Heart right ventricle (tissue), 16 donors: Measurements from ENCODE around the gene XPOT. TPM values are rescaled to one million over a fixed set of nuclear protein-coding genes. Genes with fewer than 3 reads are reported as not detected.

Experiments
- ATAC-seq, 8 donors: fragments of 200-7000 bp; cut with Tn5 transposase; one replicate each; pipeline ENCODE4 v1.9.1; 2020; ENCODE audit warnings: mild to moderate bottlenecking in 8 of 8, moderate library complexity in 8 of 8, moderate number of reproducible peaks in 1 of 8
- DNase-seq, 2 donors: peaks; one replicate each; pipeline ENCODE4 v3.0.0-alpha.2; 2020
- H3K27ac ChIP-seq, 10 donors: fragments of 200-600 bp; sonication (generic) in 2 of 10; one replicate each; pipeline versions ENCODE4 v1.5.0 to v1.8.0; 2020 to 2022; ENCODE audit warnings: mild to moderate bottlenecking in 3 of 10
- H3K27me3 ChIP-seq, 7 donors: fragments of 200-600 bp; one replicate each; pipeline ENCODE4 v1.8.0; 2021 to 2022; ENCODE audit warnings: mild to moderate bottlenecking in 2 of 7
- H3K36me3 ChIP-seq, 9 donors: fragments of 200-600 bp; sonication (generic) in 1 of 9; one replicate each; pipeline versions ENCODE4 v1.5.0 to v1.8.0; 2020 to 2022; ENCODE audit warnings: mild to moderate bottlenecking in 2 of 9
- H3K4me1 ChIP-seq, 9 donors: fragments of 200-600 bp; sonication (generic) in 1 of 9; one replicate each; pipeline versions ENCODE4 v1.5.0 to v1.8.0; 2020 to 2022; ENCODE audit warnings: mild to moderate bottlenecking in 4 of 9
- H3K4me3 ChIP-seq, 10 donors: fragments of 200-600 bp; sonication (generic) in 2 of 10; one replicate each; pipeline versions ENCODE4 v1.5.0 to v1.8.0; 2020 to 2022; ENCODE audit warnings: mild to moderate bottlenecking in 7 of 10, moderate library complexity in 2 of 10
- H3K9me3 ChIP-seq, 11 donors: fragments of 200-600 bp in 10 of 11; sonication (generic) in 2 of 11; one replicate each; pipeline versions ENCODE4 v1.5.0 to v1.8.0; 2013 to 2022; ENCODE audit warnings: mild to moderate bottlenecking in 2 of 11, control low read depth in 1 of 11, moderate library complexity in 1 of 11
- WGBS, 2 donors: extraction: QIAGEN DNeasy Blood & Tissue Kit; methylation state at CpG; one replicate each; pipeline ENCODE4 v1.1.7; 2013; ENCODE audit warnings: inconsistent platforms in 1 of 2; 5-methylcytosine and 5-hydroxymethylcytosine counted together
- intact Hi-C, 10 donors: fragments of 100-400 bp; cut with DNase I; formaldehyde crosslinking; loops; one replicate each; pipeline versions ENCODE4 v1.11.1 to v1.14.2; 2022
- polyA plus RNA-seq, 2 donors: library from polyadenylated mRNA; stranded (reverse); fragments of 200-250 nt; gene quantifications; one replicate each; pipeline ENCODE4 v1.2.3, GENCODE V29; 2013
- total RNA-seq, 10 donors: library from RNA; stranded (reverse); fragmentation: NEBNext Ultra II Directional in 3 of 10; extraction: Animal tissue kit (Norgen Biotek cat#: 25700) in 3 of 10; gene quantifications; one replicate each; pipeline versions ENCODE4 v1.2.1 to v1.2.4, GENCODE V29; 2021 to 2023
- TF ChIP-seq, protein P1 (sequence below), 9 donors: fragments of 200-600 bp; sonication (generic) in 2 of 9; IDR thresholded peaks; one replicate each; pipeline versions ENCODE4 v1.5.0 to v1.8.0; 2021 to 2022; ENCODE audit warnings: antibody characterized with exemption in 9 of 9, mild to moderate bottlenecking in 5 of 9, moderate library complexity in 1 of 9
- donor health status: Arrhythmogenic right ventricular cardiomyopathy.
- donor health status: ischemic (EF 13 %, LVEDD 7.1; RV severe dilation, severe dysfunction).
- donor health status: healthy with polysubstance abuse.
- donor health status: DM: no; HTN: yes; CAD: no.
- donor health status: DM: no; HTN: no; CAD: no.
- donor health status: ischemic (EF 25% LVEDD 6.9; RV normal size, moderate dysfunction).
- donor health status: ischemic (EF 25% LVEDD 5.7; RV mildly dilated, moderate dysfunction).
- donor health status: healthy.
- donor health status: DM: yes; HTN: yes; CAD: no.
- donor health status: Ischemic cardiomyopathy.
- donor health status: ischemic (EF 35%, LVEDD 5.7; RV mildly dilated, moderate dysfunction).
- donor health status: nonischemic (EF 11% LVEDD 7.7; RV severe dilation, severe dysfunction).
- donor health status: DM: yes; HTN: yes; CAD: no.
- donor health status: PGD.
- donor health status: ischemic (EF 29% LVEDD 5.4; RV normal size, mild dysfunction).
- donor health status: nonischemic (EF 23%, LVEDD 6.1; RV moderate dilation, normal function).

Gene XPOT
- total and polyA plus RNA-seq, 12 donors = 8.6 to 31.6 (median 19.1) TPM

DNA sequence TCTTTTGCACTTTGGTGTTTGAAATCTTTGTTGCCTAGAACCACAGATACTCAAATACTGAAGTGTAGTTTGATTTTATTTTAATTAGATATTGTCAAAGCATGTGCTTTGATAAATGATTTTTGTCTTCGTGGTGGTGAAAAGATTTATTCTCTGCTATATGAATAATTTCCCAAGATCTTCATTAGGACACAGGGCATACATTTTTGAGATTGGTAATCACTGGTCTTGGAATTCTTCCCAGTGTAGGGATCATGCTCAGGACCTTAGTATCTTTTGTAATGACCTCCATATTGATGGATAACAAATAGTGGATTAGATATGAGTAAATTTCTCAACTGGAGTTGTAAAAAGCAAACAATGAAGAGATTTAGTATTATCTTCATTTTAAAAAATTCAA, 76.0 kb downstream of the XPOT start:
- DNase-seq = no peak
- WGBS, 2 donors = 85 to 90% methylated on average over 1 of the region's 1 CpG
- Histone ChIP-seq H3K27me3 (no peaks in the 10 kb centered on the region), H3K9me3 (peaks cover 0 to 20% (median 14%) of the 10 kb centered on the region in 11 donors), H3K27ac (no peak overlapping the region), H3K4me1 (no peaks in the 10 kb centered on the region), H3K4me3 (no peak overlapping the region), H3K36me3 (peaks cover 0 to 100% (median 35%) of the 10 kb centered on the region in 9 donors)
- TF ChIP-seq, protein P1, sequence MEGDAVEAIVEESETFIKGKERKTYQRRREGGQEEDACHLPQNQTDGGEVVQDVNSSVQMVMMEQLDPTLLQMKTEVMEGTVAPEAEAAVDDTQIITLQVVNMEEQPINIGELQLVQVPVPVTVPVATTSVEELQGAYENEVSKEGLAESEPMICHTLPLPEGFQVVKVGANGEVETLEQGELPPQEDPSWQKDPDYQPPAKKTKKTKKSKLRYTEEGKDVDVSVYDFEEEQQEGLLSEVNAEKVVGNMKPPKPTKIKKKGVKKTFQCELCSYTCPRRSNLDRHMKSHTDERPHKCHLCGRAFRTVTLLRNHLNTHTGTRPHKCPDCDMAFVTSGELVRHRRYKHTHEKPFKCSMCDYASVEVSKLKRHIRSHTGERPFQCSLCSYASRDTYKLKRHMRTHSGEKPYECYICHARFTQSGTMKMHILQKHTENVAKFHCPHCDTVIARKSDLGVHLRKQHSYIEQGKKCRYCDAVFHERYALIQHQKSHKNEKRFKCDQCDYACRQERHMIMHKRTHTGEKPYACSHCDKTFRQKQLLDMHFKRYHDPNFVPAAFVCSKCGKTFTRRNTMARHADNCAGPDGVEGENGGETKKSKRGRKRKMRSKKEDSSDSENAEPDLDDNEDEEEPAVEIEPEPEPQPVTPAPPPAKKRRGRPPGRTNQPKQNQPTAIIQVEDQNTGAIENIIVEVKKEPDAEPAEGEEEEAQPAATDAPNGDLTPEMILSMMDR (IDR thresholded peaks at IDR 0.05) = no peak
- intact Hi-C loops = loop anchor here in 1 of 10 donors (10.0 kb wide), 1 partner anchor 45 kb away; no protein-coding TSS in a partner anchor
- no peak for ATAC-seq

DNA sequence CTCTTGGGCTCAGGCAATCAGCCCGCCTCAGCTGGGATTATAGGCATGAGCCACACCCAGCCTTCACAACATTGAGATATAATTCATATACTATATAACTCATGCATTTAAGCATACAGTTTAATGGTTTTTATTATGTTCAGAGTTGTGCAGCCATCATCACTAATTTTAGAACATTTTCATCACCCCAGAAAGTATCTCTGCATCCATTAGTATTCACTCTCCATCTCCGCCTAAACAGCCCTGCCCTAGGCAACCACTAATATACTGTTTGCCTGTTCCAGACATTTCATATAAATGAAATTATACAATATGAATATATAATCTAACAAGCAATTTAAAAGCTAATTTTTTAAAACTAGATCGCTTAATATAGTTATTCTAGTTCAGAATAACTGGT, 82.5 kb downstream of the XPOT start:
- 95 to 97% methylated on average over 3 of the region's 3 CpGs for WGBS, 2 donors
- H3K4me1 ChIP-seq = peaks cover 0 to 4% (median 0%) of the 10 kb centered on the region in 9 donors
- H3K9me3 ChIP-seq = no peaks in the 10 kb centered on the region
- peaks cover 0 to 100% (median 66%) of the 10 kb centered on the region in 9 donors for H3K36me3 ChIP-seq
- no peak overlapping the region for H3K4me3 ChIP-seq
- TF ChIP-seq, protein P1 (IDR thresholded peaks at IDR 0.05) = no peak
- intact Hi-C loops = loop anchor here in 2 of 10 donors (5.0 to 10.0 kb wide), 2 partner anchors 52 to 64 kb away; no protein-coding TSS in a partner anchor
- DNase-seq (no peak), ATAC-seq (no peak)
- H3K27ac ChIP-seq = no peak overlapping the region
- no peaks in the 10 kb centered on the region for H3K27me3 ChIP-seq

DNA sequence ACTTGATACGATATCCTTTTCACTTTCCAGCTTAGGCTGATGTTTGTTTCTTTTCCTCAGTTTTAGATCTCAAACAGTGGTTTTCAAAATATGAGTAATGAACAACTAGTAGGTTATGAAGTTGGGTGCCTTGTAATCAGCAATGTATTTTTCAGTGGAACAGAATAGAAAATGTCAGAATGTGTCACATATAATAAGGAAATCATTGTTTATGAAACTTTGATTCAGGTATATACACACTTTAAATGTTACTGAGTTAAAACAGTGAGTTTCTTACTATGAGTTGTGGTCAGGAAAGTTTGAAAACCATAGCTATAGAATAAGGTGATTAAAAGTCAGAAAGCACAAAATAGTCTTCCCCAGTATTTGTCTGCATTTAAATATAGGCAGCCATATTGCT, 87.5 kb downstream of the XPOT start:
- Histone ChIP-seq H3K36me3 (peaks cover 0 to 100% (median 66%) of the 10 kb centered on the region in 9 donors), H3K27me3 (no peaks in the 10 kb centered on the region), H3K4me1 (peaks cover 0 to 9% (median 0%) of the 10 kb centered on the region in 9 donors), H3K4me3 (no peak overlapping the region), H3K27ac (no peak overlapping the region), H3K9me3 (no peaks in the 10 kb centered on the region)
- DNase-seq (no peak), ATAC-seq (no peak)
- 95 to 98% methylated on average over 1 of the region's 1 CpG for WGBS, 2 donors
- TF ChIP-seq, protein P1 (IDR thresholded peaks at IDR 0.05) = no peak
- intact Hi-C loops = no loop called here

DNA sequence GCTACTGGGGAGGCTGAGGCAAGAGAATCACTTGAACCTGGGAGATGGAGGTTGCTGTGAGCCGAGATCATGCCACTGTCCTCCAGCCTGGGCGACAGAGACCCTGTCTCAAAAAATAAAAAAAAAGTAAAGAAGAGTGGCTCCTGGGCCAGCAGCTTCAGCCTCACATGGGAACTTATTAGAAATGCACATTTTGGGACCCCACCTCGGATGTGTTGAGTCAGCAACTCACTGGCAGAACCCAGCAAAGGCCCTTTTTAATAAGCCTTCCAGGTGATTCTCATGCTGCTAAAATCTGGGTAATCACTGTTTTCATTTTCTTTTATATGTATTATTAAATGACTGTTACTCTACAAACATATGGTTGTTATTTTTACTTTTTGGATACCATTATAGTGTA, 89.3 kb downstream of the XPOT start:
- WGBS, 2 donors = 95 to 98% methylated on average over 3 of the region's 3 CpGs
- H3K27ac ChIP-seq = no peak overlapping the region
- intact Hi-C loops = no loop called here

More for the DNA sequence above, 89.3 kb downstream of the XPOT start:
- no peak overlapping the region for H3K4me3 ChIP-seq
- no peak for ATAC-seq
- DNase-seq = no peak
- H3K27me3 ChIP-seq = no peaks in the 10 kb centered on the region
- TF ChIP-seq, protein P1 (IDR thresholded peaks at IDR 0.05) = no peak
- H3K9me3 ChIP-seq = no peaks in the 10 kb centered on the region
- peaks cover 0 to 9% (median 0%) of the 10 kb centered on the region in 9 donors for H3K4me1 ChIP-seq
- peaks cover 0 to 100% (median 69%) of the 10 kb centered on the region in 9 donors for H3K36me3 ChIP-seq
